ENCODE data around the gene CNTNAP2. TPM values are rescaled to one million over a fixed set of nuclear protein-coding genes. Genes with fewer than 3 reads are reported as not detected.
"Not testable (repeated sequence)": the region's sequence is repeated elsewhere in the genome, so short reads cannot be mapped to it uniquely, and the experiment has no call there.

CNTNAP2 gene
- total RNA-seq, 1 donor from 2014 or later = 1.9 TPM

GRCh38 chr7:146150153-146150552 lies 33.6 kb downstream of the CNTNAP2 start:
- DNase-seq = no peak

GRCh38 chr7:146172112-146172511 lies 55.5 kb downstream of the CNTNAP2 start:
- DNase-seq = no peak

GRCh38 chr7:146175716-146176115 lies 59.1 kb downstream of the CNTNAP2 start:
- no peak for DNase-seq

- no peak for DNase-seq
These were observed 60.3 kb downstream of the CNTNAP2 start for GRCh38 chr7:146176860-146177259.

GRCh38 chr7:146177301-146177700 lies 60.7 kb downstream of the CNTNAP2 start:
- no peak for DNase-seq

- DNase-seq = no peak
These were observed 69.2 kb downstream of the CNTNAP2 start for GRCh38 chr7:146185844-146186243.

GRCh38 chr7:146191428-146191827 lies 74.8 kb downstream of the CNTNAP2 start:
- not testable (repeated sequence) for DNase-seq

GRCh38 chr7:146201945-146202344 lies 85.3 kb downstream of the CNTNAP2 start:
- DNase-seq = no peak

GRCh38 chr7:146206270-146206669 lies 89.7 kb downstream of the CNTNAP2 start:
- no peak for DNase-seq

GRCh38 chr7:146208492-146208891 lies 91.9 kb downstream of the CNTNAP2 start:
- no peak for DNase-seq

- DNase-seq = no peak
These were observed 98.2 kb downstream of the CNTNAP2 start for GRCh38 chr7:146214842-146215241.

GRCh38 chr7:146216396-146217041 lies 99.9 kb downstream of the CNTNAP2 start:
- DNase-seq = no peak

GRCh38 chr7:146223851-146224250 lies 107.2 kb downstream of the CNTNAP2 start:
- DNase-seq = peak; percentile 10

GRCh38 chr7:146232604-146233003 lies 116.0 kb downstream of the CNTNAP2 start:
- no peak for DNase-seq

GRCh38 chr7:146235195-146235594 lies 118.6 kb downstream of the CNTNAP2 start:
- no peak for DNase-seq

GRCh38 chr7:146242661-146243060 lies 126.1 kb downstream of the CNTNAP2 start:
- DNase-seq = no peak

- DNase-seq = not testable (repeated sequence)
These were observed 131.4 kb downstream of the CNTNAP2 start for GRCh38 chr7:146247991-146248390.

- not testable (repeated sequence) for DNase-seq
These were observed 132.1 kb downstream of the CNTNAP2 start for GRCh38 chr7:146248744-146249143.

- DNase-seq = no peak
These were observed 132.7 kb downstream of the CNTNAP2 start for GRCh38 chr7:146249272-146249671.

- DNase-seq = no peak
These were observed 139.0 kb downstream of the CNTNAP2 start for GRCh38 chr7:146255609-146256008.

GRCh38 chr7:146262527-146262926 lies 145.9 kb downstream of the CNTNAP2 start:
- DNase-seq = no peak

GRCh38 chr7:146276888-146277287 lies 160.3 kb downstream of the CNTNAP2 start:
- no peak for DNase-seq

- no peak for DNase-seq
These were observed 168.8 kb downstream of the CNTNAP2 start for GRCh38 chr7:146285418-146285817.

GRCh38 chr7:146290746-146291145 lies 174.1 kb downstream of the CNTNAP2 start:
- DNase-seq = no peak

- DNase-seq = no peak
These were observed 175.3 kb downstream of the CNTNAP2 start for GRCh38 chr7:146291900-146292299.

Data from skin of body (tissue), 2 donors.